Spinal cord (tissue), 10 donors: ENCODE data around the gene DUSP8. TPM values are rescaled to one million over a fixed set of nuclear protein-coding genes. Genes with fewer than 3 reads are reported as not detected.
A peak's percentile ranks its signal among the peaks of the same experiment; 100 is the strongest.

Source experiments
- DNase-seq, 6 donors: peaks; one replicate each; pipeline versions ENCODE4 v3.0.0 to v3.0.0-alpha.2; 2013 to 2015; ENCODE audit warnings: low spot score in 6 of 6, low read depth in 4 of 6
- H3K27ac ChIP-seq: one replicate; pipeline ENCODE4 v1.5.1; 2013; ENCODE audit warnings: low read depth, low read length, control low read depth
- H3K27me3 ChIP-seq: one replicate; pipeline ENCODE4 v1.6.1; 2013; ENCODE audit warnings: low read length; ENCODE audit not compliant: control insufficient read depth, insufficient read depth
- H3K36me3 ChIP-seq: one replicate; pipeline ENCODE4 v1.6.1; 2013; ENCODE audit warnings: low read length; ENCODE audit not compliant: control insufficient read depth, insufficient read depth
- H3K4me1 ChIP-seq: one replicate; pipeline ENCODE4 v1.6.1; 2013; ENCODE audit warnings: low read length; ENCODE audit not compliant: control insufficient read depth, insufficient read depth
- H3K4me3 ChIP-seq: one replicate; pipeline ENCODE4 v1.5.1; 2013; ENCODE audit warnings: low read depth, low read length, control low read depth
- H3K9me3 ChIP-seq: one replicate; pipeline ENCODE4 v1.6.1; 2013; ENCODE audit warnings: low read length; ENCODE audit not compliant: control insufficient read depth, insufficient read depth
- WGBS: methylation state at CpG from one replicate; pipeline ENCODE4 v1.1.5; 2013; ENCODE audit warnings: missing lambda C conversion rate; ENCODE audit not compliant: insufficient coverage; 5-methylcytosine and 5-hydroxymethylcytosine counted together
- polyA plus RNA-seq, 2 donors: library from polyadenylated mRNA; unstranded; fragments of 120-200 nt; gene quantifications; one replicate each; pipeline ENCODE4 v1.2.1, GENCODE V29; 2013; ENCODE audit not compliant: insufficient read length in 2 of 2
- total RNA-seq, 2 donors: library from RNA; depleted of rRNA in 1 of 2; stranded (reverse); fragments of 120-200 nt in 1 of 2; fragments of >200 nt in 1 of 2; gene quantifications; one replicate each; pipeline versions ENCODE4 v1.2.3 to v1.2.4, GENCODE V29; 2013 to 2014
- donor health status: healthy.

DUSP8 gene
- total and polyA plus RNA-seq, 4 donors: 2.9 to 86.2 (median 38.2) TPM

DNA sequence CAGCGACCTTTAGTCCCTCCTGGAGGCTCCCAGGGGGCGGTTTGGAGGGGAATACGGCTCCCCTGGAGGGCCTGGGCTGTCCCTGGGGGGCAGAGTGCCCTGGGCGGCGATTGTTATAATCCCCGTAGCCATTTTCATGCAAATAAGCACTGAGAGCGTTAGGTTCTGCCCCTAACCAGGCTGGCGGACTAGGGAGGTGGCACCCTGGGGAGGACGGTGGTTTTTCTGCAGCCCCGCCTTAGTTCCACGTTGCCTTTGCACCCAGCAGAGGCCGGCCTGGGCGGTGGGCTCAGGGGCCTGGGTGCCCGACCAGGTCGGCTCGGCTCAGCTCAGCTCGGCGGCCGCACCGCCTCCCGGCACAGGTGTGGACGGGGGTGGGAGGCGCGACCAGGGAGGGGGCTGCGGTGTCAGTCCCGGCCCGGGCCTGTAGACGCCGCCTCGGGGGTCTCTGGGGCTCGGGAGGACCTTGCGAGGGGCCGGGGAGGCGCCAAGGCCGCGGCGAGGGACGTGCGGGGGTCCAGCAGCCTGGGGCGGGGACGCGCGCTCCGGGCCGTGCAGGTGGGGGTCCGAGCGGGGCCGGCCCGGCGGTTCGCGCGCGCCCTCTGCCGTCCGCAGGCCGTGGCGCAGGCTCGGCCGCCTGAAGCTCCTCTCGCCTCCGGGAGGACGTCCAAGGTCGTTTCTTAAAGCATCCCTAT, 2.3 kb upstream of the DUSP8 start:
- Histone ChIP-seq H3K36me3 (peaks cover 11% of the 10 kb centered on the region), H3K9me3 (peaks cover 5% of the 10 kb centered on the region), H3K27ac (no peak overlapping the region), H3K27me3 (peaks cover 16% of the 10 kb centered on the region), H3K4me3 (peak overlapping the region; percentile 40), H3K4me1 (peaks cover 39% of the 10 kb centered on the region)
- peak in 2 of 6 donors; percentile 84 to 87 for DNase-seq
- under 1% methylated on average over 64 of the region's 64 CpGs for WGBS

DNA sequence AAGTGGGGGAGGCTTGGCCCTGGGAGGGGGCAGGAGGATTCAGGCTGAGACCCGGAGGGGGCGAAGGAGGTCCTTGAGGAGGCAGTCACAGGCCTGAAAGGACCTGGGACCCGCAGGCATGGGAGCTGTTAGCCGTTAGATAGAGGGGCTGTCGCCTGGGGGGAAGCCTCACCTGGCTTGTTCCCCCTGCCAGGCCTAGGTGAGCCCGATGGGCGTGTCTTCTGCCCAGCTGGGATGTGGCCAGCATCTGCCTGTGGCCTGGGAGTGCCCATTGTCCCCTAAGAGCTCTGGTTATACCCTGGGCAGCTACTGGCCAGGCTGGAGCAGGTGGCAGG, 1.8 kb upstream of the DUSP8 start:
- DNase-seq: peak in 1 of 6 donors; percentile 42
- Histone ChIP-seq H3K4me1 (peaks cover 44% of the 10 kb centered on the region), H3K4me3 (peak overlapping the region; percentile 40), H3K27me3 (peaks cover 16% of the 10 kb centered on the region), H3K27ac (peak overlapping the region; percentile 33), H3K9me3 (peaks cover 5% of the 10 kb centered on the region), H3K36me3 (peaks cover 14% of the 10 kb centered on the region)
- 6% methylated on average over 7 of the region's 7 CpGs for WGBS

DNA sequence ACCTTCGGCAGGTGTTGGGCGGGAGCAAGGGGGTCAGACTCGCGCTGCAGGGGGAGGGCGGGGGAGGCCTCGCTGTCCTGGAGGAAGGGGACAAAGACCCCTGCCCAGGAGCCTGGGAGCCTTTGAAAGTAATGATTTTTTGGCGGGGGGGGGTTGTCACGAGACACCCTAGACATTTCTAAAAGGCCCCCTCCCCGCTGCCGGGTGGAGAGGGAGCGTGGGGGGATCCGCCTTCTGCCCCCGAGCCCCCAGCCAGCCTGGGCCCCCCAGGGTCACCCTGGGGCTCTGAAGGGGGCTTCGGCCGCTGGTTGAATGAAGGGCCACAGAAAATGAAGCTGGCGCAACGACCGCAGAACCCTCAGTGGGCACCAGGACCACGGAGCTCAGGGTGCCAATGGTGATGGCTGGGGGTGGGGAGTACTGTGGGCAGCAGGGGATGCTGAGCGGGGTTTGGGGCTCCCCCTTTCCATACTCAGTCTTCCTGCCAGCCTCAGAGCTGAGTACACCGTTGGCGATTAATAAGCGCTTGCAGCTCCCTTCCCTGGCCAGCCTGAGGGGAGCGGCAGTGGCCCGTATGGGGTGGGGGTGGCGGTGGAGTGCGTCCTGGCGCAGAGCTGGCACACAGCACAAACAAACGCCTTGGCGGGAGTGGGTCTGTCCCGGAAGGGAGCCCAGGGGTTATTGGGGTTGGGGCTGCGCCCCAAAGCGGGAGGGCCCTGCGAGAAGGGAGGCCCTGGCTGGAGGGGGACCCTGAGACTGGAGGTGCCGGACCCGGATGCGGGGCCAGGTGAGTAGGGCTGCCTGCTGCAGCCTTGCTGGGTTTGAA, 1.2 kb upstream of the DUSP8 start:
- Histone ChIP-seq H3K27me3 (peaks cover 16% of the 10 kb centered on the region), H3K36me3 (peaks cover 18% of the 10 kb centered on the region), H3K27ac (peak overlapping the region; percentile 33), H3K4me1 (peaks cover 50% of the 10 kb centered on the region), H3K4me3 (peak overlapping the region; percentile 40), H3K9me3 (peaks cover 3% of the 10 kb centered on the region)
- DNase-seq: peak in 2 of 6 donors; percentile 49 to 69
- 2% methylated on average over 27 of the region's 37 CpGs for WGBS

DNA sequence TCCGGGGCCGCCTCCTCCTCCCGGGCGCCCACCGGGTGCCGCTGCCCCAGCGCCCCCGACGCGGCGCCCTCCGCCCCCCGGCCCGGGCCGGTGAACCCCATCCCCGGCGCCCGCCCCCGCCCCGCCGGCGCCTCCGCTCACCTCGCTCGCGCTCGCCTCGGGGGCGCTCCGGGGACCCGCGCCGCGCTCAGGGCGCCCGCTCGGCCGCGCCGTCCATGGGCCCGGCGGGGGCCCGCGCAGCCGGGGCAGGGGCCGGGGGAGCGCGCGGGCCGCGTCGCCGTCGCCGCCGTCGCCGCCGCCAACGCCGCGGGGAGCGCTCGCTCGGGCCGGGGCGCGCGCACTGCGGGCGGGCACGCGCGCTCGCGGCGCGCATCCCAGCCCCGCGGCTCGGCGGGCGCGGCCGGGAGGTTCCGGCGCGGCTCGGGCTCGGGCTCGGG, 293 bp downstream of the DUSP8 start:
- DNase-seq: no peak
- H3K27ac ChIP-seq: no peak overlapping the region
- H3K36me3 ChIP-seq: peaks cover 32% of the 10 kb centered on the region
- H3K4me1 ChIP-seq: peaks cover 65% of the 10 kb centered on the region
- under 1% methylated on average over 90 of the region's 91 CpGs for WGBS
- H3K4me3 ChIP-seq: no peak overlapping the region
- peaks cover 16% of the 10 kb centered on the region for H3K27me3 ChIP-seq
- H3K9me3 ChIP-seq: no peaks in the 10 kb centered on the region

DNA sequence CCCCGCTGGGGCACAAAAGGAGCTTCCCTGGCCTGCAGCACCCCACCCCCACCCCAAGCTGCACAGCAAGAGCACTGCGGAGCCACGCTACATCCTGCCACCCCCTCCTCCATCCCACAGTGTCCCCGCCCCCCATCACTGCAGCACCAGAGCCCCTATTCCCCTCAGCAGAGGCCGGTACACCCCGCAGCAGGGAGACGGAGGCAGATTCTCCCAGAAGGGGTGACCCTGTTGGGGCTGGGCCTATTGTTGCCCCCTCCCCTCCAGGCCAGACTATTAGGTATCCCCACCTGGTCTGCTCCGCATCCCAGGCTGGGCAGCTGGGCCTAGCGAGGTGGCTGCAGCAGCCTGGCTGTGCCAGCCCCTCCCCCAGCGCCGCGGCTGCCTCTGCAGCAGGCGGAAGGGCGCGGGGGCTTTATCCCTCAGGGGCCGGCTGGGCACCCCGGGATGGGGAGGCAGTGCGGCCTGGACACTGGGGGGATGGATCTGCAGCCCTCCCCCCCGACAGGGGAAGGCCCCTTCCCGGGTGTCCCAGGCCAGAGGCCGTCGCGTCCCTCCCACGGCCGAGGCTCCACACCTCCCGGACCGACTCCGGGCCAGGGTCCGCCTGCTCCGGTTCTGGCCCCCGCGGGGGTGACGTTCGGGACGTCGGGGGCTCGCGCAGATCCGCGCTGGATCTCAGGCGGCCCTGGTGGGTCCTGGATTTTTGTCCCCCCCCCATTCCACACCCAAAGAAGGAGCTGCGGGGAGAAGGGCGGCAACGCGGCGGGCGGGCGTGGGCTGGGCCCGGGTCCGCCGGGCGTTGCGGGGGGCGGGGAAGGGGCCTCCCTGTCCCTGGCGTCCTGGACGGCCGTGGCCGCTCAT, 943 bp downstream of the DUSP8 start:
- Histone ChIP-seq H3K4me3 (peak overlapping the region; percentile 41), H3K36me3 (peaks cover 39% of the 10 kb centered on the region), H3K27me3 (peaks cover 16% of the 10 kb centered on the region), H3K9me3 (no peaks in the 10 kb centered on the region), H3K27ac (peak overlapping the region; percentile 40), H3K4me1 (peaks cover 72% of the 10 kb centered on the region)
- DNase-seq: peak in 2 of 6 donors; percentile 68 to 83
- WGBS: 2% methylated on average over 52 of the region's 58 CpGs

DNA sequence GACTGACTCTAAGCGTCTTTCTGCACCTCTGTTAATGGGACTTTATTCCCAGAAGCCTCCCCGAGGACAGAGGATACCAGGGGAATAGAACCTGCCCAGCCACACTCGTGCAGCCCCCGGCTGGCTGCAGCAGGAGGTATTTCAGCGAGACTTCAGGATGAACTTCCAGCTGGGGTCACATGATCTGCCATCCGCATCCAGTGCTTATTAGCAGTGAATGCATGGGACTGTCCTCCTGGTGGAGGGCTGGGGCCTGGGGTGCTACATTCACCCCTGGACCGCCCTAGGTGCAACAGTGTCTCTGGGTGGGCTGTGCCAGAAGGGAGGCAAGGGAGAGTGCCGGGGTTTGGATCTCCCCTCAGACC, 1.6 kb downstream of the DUSP8 start:
- Histone ChIP-seq H3K9me3 (no peaks in the 10 kb centered on the region), H3K4me3 (peak overlapping the region; percentile 41), H3K27ac (peak overlapping the region; percentile 40), H3K4me1 (peaks cover 78% of the 10 kb centered on the region), H3K27me3 (peaks cover 16% of the 10 kb centered on the region), H3K36me3 (peaks cover 45% of the 10 kb centered on the region)
- 53% methylated on average over 6 of the region's 8 CpGs for WGBS
- no peak for DNase-seq

DNA sequence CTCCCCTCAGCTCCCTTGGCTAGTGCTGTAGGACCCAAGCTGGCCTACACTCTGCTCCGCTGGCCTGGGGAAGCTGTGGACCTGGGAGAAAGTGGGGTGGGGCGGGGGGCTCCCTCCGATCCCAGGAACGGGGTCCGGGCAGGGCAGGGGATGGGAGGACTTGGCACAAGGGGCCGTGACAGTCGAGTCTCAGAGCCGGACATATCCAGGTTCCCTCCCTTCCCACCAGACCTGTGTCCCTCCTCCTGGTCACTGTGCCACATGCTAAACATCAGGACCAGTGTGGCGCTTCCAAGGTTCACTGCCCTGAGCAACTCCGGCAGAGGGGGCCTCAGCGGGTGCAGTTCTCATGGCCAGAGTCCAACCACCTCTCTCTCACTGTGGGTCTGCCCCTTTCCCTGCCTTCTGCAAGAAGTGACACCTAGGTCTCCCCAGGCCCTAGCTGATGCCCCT, 2.0 kb downstream of the DUSP8 start:
- Histone ChIP-seq H3K36me3 (peaks cover 50% of the 10 kb centered on the region), H3K9me3 (no peaks in the 10 kb centered on the region), H3K4me1 (peaks cover 83% of the 10 kb centered on the region), H3K27ac (no peak overlapping the region), H3K27me3 (peaks cover 16% of the 10 kb centered on the region), H3K4me3 (no peak overlapping the region)
- DNase-seq: no peak
- 62% methylated on average over 9 of the region's 11 CpGs for WGBS

DNA sequence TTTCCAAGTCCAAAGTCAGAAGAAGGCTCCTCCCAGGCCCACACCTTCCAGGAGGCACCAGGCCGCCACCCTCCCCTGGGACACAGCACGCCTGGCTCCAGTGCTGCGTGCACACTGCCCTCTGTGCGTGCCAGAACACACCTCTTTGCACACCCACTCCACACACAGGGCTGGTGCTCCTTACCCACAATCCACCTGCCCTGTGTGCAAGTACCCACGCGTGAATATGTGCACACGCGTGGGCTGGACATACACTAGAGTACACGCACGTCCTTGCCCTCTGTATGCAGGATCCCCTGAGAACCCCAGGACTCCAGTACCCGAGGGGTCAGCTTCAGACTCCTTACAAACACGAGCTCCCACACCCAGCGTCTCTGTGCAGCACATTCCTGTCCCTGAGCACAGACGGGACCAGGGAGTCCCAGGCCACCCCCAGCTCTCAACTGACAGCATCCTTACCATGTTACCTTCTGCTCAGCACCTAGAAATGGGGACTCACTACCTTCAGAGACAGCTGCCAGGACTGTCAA, 2.8 kb downstream of the DUSP8 start:
- Histone ChIP-seq H3K9me3 (no peaks in the 10 kb centered on the region), H3K27me3 (peaks cover 16% of the 10 kb centered on the region), H3K36me3 (peaks cover 57% of the 10 kb centered on the region), H3K27ac (no peak overlapping the region), H3K4me3 (no peak overlapping the region), H3K4me1 (peaks cover 88% of the 10 kb centered on the region)
- no peak for DNase-seq
- WGBS: 69% methylated on average over 14 of the region's 14 CpGs

DNA sequence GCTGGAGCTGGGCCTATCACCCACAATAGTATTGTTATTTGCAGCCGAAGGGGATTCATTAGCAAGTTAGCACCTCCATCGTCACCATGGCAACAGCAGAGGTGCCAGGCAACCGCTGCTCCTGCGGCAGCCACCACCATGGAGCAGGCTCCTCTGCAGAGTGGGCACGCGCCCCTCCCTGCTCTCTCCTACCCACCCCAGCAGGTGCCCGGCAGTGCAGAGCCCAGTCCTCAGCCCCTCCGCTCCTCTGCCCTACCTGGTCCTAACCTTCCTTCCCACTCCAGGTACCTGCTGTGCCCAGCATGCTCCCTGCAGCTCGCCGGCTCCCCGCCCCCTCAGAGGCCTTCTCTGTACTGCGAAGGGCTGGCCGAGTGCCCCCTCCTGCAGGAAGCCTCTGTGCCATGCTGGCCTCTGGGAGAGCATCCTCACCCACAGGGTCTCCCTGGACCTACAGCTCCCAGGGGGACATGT, 3.6 kb downstream of the DUSP8 start:
- Histone ChIP-seq H3K36me3 (peaks cover 65% of the 10 kb centered on the region), H3K9me3 (no peaks in the 10 kb centered on the region), H3K27ac (no peak overlapping the region), H3K4me3 (peak overlapping the region; percentile 9), H3K4me1 (peaks cover 88% of the 10 kb centered on the region), H3K27me3 (peaks cover 8% of the 10 kb centered on the region)
- peak in 3 of 6 donors; percentile 76 to 98 (median 76) for DNase-seq
- 18% methylated on average over 13 of the region's 13 CpGs for WGBS
